Measurements from ENCODE around the gene NKD1.
"Not testable (repeated sequence)": the region's sequence is repeated elsewhere in the genome, so short reads cannot be mapped to it uniquely, and the experiment has no call there.

The NKD1 gene

DNA sequence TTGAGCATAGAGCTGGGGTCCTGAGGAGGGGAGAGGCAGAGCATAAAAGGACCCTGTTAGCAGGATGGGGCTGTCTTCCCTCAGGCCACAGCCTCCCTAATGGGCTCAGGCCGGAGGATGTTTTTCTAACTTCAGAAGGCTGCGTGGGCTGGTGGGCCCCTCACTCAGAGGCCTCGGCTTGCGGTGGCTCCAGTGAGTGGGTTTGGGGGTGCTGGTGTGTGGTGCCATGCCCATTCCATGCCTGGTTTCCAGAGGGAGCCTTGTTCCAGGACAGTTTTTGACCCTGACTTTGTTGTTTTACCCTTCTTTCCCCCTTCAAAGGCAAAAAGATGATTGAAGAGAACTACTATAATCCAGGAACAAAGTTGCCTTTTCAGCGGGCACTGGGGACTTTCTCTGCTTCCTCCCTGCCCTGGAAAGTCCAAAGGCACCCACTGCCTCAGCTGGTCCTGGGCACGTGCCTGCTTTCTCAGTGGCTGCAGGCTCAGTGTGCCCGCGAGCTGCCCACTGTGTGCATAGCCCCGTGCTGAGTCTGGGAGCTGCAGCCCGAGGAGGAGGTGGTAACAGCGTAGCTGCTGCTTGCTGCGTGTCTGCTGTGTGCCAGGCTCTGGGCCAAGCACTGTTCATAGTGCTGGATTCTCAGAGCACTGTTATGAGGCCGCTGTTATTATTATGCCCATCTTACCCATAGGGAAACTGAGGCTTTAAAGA, 11.8 kb downstream of the NKD1 start:
- no peak for DNase-seq

DNA sequence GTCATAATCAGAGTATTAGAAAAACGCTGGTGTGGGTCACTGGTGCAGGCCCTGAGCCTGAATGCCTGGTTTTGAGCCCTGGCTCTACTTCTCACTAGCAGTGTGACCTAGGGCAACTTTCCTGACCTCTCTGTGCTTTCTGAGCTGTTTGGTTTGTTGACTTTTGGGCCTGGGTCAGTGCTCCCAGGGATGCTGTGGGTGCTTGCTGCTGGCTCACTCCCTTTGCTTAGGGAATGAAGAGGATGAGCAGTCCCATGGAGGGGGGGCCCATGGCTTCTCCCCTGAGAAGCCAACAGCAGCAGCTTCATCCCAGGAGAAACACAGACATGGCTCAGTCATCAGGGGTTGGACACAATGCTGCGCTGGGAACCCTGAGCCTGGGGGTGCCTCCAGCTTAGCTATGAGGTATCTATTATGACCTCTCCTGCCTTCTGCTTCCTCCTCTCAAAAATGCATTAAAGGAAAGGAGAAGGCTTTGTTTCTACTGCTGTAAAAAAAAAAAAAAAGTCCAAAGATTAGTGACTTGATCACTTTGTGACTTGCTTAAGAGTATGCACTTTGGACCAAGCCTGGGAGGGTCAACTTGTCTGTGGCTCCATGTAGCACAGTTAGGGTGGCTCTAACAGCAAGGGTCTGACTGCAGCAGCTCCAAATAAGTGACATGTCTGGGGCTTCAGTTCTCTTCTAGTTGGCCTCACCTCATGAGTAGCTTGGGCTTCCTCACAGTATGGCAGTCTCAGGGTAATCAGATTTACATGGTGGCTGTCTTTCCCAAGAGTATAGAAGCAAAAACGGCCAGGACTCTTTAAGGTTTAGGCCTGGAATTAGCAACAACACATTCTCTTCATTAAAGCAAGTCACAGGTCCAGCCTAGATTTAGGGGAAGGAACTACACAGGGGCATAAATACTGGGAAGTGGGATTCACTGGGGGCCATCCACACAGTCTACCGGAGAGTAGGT, 13.0 kb downstream of the NKD1 start:
- no peak for DNase-seq

DNA sequence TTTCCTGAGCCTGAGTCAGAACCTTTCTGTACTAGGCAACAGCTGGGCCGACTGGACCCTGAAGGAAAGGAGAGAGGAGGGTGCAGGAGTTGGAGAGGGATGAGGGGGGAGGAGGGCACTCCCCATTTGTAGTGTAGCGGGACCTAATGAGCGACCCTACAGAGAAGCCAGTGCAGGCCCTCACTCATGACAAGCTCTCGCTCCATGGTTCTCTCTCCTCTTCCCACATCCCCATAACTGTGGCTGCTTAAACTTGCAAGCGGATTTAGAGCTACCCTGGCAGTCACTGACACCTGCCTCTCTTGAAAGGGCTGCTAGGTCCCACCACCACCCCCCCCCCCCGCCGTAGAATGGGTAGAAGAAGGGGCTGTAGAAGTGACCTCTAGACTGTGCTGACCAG, 14.5 kb downstream of the NKD1 start:
- no peak for DNase-seq

DNA sequence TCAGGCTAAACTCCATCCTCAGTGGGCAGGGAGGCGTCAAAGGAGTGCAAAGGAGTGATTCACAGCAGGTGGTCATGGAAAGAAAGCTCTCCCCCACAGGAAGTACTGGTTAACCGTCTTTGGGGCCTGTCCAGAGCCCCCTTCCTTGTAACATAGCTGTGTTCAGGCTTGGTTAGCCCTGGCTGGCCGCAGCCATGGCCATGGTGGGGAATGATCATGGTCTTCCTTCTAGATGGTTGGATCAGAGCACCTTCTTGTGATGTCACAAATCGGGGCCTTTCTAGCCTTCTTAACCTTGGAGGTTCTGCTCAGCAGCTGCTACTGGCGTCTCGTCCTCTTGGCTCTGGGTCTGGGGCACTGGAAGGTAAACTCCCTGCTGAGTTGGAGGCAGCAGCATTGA, 15.8 kb downstream of the NKD1 start:
- DNase-seq = no peak

DNA sequence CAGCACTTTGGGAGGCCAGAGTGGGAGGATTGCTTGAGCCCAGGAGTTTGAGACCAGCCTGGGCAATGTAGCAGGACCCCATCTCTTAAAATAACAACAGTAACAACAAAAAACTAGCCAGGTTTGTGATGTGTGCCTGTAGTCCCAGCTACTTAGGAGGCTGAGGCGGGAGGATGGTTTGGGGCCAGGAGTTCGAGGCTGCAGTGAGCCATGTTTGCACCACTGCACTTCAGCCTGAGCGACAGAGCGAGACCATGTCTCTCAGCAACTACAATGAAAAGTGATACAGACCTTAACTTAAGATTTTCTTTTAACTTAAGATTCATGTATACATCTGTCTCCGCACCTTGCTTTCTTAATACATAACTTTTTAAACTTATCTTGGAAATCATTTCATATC, 17.2 kb downstream of the NKD1 start:
- no peak for DNase-seq

DNA sequence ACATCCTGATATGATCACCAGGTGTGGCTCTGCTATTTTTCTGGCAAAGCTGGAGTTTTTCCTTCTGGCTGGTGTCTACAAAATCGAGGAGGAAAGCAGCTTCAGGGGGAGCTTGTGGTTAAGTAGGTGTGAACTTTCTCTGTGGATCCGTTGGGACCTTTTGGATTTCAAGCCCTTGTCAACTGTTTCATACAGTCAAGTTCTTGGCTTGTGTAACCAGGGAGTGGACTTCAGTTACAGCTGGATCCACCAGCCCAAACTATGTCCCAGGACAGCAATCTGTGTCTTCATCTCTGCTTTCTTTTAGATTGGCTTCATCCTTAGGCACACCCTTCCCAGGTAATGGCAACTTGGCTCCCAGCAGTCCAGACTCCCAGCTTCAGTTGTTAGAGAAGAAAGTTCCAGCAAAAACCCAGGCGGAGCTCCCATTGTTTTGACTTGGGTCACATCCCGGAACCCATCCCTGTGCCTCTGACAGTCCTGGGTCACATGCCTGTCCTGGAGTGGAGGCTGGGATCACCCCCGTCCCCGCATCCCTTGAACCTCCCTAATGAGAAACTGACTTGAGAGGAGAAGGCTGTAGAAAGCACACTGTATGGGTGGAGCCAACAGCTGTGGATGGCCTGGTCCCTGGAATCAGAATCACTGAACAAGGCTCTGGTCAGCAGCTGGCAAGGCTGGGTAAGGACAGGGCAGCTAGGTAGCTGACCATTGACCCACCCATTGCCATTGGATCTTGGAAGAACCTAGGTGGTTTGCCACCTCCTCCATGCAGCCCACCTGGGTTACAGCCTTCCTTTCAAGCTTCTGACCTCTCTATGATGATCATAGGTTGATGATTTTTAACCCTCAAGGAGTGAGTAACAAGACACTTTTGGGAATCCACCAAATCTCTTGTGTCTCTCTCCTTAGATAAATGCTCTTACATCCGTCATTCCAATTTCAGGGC, 18.1 kb downstream of the NKD1 start:
- DNase-seq = no peak

DNA sequence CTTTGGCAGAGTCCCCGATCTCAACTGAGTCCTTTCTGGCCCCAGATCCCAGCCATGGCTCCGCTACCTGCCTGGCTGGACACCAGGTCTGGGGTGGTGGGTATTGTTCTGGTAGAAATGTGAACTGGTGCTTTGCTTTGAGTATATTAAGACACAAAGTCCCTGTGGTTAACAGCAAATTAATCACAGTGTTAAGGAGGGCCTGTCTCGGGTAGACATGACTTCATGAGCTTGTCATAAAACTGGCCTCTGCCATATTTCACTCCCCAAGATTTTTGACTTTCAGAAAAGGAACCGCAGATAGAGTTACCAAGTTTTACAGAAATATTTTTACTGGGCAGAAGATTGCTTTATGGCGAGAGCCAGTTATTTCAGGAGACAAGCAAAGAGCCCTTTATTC, 19.5 kb downstream of the NKD1 start:
- no peak for DNase-seq

DNA sequence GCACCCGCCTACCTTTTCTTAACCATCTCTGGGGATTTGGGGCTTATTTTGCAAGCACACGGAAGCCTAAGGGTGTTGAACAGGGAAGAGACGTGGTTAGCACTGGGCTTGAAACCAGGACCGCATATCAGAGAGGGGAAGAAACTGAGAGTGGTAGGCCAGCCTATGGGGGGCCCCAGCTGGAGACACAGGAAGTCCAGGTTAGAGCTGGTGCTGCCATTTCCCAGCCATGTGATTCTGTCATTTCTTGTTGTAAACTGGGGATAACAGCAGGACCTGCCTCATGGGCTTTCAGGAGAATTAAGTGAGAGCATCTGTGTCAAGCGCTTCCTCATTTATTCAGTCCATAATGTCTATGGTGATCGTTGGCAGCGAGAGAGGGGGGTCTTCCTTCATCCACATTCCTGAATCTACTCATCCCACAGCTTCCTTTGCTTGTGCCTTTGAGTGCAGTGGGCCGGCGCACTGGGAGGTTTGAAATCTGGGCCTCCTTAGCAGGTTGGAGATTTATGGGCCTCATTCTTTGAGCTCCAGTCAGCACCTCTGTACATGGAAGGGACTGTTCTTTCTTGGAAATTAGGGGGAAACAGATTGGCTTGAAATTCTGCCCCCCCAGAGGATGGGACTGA, 20.1 kb downstream of the NKD1 start:
- DNase-seq = no peak

DNA sequence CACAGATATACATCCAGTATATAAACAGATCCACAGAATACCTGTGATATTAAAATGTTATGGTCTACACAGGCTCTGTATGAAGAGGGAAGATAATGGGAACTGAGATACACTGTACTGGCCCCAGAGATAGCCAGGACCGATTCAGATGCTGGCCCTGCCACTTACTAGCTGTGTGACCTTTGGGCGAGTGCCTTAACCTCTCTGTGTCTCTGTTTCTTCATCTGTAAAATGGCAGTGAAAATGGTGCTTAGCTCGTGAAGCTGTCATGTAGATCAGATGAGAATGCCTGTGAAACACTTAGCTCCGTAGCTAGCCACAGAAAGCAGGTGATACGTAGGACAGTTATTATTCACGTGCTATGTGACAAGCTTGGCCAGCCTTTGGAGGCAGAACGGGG, 22.2 kb downstream of the NKD1 start:
- DNase-seq = no peak

DNA sequence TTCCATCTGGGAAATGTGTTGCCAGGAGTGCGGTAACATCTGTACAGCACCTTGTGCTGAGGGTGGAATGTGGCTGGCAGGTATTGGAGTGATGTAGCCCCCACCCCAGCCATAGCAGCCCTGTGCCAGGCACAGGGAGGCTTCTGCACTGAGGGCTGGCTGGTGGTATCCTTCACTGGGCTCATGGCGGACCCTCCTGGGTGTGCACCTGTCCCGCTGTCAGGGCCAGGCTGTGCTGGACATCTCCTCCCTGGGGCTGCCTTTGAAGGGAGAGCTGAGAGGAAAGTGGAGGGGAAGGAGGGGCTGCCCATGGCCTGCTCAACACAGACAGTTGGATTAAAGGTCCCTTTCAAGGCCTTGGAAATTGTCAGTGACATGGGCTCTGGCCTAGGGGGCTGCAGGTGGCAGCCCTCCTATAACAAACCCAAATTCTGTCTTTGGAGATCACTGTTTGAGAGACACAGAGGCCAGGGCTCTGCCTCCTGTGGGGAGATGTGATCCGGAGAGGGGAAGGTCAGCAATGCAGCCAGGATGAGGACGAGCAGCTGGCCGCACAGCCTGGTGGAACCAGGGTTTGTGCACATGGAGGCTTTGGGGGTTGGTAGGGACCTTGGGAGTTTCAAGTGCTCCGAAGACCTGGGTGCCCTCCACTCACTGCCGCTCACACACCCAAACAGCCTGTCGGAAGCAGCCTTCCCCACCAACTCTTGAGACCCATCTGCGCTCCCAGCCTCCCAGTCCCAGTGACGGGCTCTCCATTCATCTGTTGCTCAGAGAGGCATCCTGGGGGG, 22.8 kb downstream of the NKD1 start:
- DNase-seq = no peak

DNA sequence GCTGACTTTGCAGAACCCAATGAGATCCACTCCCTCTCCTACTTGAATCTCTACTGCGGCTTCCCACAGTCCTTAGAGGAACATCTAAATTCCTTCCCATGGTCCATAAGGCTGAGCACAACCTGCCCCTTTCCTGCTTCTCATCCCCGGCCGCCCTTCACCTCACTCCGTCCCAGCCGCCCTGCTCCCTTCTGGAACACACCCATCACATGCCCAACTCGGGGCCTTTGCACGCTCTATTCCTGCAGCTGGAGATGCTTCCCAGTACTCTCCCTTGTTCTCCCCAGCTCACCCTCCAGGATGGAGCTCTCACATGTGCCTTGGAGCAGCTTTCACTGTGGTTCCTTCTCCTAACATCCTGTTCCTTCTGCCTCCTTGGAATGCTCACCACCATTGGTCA, 23.6 kb downstream of the NKD1 start:
- no peak for DNase-seq

DNA sequence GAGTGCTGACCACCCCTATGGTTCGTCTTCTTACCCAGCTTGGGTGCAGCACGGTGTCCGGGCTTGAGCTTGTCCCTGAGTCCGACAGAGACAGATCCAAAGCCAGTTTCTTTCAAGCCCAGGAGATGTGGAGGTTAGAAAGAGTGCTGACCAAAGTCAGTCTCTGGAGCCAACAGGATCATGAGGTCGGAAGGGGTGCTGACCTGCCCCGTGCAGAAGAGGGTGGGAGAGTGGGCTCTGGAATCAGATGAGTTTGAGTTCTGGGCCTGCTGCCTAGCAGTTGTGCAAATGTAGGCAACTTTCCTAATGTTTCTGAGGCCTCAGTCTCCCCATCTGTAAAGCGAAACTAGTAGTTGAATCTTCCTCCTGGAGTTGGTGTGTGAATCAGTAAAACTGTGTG, 24.5 kb downstream of the NKD1 start:
- DNase-seq = no peak

DNA sequence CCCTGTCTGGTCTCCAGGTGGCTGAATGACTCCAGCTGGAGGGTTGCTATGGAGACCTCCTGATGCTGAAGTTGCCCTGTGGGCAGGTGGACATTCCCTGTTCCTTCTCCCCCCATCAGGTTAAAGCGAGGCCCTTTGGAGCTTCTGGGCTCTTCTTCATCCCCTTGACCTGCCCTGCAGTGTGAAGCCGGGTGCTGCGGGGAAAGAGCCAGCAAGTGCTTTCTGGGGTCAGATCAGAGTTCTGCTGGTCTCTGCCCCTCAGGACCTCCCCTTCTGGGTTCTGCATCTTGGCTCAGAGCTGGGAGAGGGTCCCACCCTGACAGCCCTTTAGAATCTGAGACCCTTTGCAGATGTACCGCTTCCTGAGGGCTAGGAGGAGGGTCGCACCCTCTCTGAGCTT, 25.1 kb downstream of the NKD1 start:
- DNase-seq = no peak

DNA sequence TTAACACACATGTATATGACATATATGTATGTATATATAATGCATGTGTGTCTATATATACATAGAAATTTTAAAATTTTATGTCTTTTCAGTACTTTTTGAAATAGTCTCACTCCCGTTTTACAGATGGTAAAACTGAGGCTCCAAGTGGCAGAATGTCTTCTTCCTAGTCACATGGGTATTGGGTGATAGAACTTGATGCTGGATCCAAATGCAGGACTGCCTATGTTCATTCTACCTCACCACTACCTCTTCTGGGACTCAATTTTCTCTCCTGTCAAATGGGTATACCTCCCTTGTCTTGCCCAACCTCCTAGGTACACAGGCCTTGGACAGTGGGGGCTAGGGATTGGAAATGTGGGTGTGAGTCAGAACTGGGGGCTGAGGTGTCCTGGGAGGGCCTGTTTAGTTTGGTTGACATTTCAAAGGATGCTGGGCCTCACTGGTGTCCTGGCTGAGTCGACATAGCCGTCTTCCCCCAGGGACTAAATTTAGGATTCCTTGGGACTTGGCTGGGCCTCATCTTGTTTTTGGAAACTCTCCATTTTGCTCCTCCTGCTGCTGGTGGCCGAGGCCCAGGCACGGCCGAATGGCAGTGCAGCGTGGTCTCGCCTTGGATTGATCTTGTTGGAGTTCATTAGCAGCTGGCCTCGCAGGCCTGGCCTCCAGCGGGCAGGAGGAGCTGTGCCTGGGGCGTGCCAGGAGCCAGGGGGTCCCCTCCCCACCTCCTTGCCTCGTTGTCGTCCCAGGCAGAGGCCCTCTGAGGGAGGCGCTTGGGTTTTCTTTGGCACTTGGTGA, 25.9 kb downstream of the NKD1 start:
- no peak for DNase-seq

DNA sequence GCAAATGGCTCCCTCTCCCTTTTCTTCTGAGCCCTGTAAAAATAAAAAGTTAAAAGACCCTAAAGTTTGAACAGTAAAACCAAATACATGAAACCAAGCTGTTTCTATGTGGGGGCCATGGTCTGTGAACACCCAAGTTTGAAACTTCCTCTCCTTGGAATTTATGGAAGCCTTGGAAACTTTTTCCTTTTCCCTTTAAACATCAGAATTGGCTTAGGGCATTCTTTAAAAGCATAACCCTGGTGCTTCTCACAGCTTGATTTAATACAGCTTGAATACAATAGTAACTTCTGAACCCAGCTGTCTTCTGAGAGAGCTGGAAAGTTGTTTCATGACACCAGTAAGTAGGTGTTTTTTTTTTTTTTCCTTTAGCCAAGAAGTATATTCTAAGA, 26.5 kb downstream of the NKD1 start:
- no peak for DNase-seq

DNA sequence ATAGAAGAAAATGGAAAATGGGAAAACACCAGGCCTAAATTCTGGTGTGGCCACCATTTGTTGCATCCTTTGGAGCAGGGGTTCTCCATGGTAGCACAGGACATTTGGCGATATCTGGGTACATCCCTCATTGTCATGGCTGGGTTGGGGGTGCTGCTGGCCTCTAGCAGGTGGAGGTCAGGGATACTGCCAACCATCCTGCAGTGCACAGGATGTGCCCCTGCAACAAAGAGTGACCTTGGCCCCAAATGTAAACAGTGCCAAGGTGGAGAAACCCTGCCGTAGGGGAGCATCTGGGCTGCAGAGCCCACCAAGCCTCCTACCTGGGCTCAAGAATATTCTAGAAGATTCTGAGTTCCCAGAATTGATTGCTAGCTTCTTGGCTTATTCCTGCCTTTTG, 27.5 kb downstream of the NKD1 start:
- DNase-seq = no peak

DNA sequence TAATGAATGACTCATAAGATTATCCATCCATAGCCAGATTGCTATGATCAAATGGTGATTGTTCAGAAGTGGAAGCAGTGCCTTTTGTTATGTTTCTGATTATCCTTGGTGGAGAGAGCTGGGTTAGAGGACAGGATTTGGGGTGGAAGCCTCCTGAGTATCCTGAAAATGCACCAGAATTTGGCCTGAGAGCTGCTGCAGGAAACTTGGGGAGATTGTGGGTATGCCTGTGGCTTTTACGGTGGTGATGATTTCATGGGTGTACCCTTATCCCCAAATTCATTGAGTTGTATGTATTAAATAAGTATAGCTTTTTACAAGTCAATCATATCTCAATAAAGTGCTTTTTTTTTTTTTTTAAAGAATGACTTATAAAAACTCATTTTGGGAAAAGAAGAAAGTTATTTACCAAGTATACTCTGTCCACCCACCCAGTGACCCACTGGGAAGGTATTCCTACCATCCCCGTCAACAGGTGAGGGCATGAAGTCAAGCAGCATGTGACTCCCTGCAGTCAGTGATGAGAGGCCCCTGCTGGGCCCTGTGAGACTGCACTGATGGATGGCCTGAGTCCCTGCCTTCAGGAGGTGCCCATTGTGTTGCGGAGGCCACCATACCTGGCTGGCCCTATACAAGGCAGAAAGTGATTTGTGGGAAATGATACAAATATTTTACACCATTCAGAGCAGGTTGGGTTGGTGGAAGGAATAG, 28.4 kb downstream of the NKD1 start:
- no peak for DNase-seq

DNA sequence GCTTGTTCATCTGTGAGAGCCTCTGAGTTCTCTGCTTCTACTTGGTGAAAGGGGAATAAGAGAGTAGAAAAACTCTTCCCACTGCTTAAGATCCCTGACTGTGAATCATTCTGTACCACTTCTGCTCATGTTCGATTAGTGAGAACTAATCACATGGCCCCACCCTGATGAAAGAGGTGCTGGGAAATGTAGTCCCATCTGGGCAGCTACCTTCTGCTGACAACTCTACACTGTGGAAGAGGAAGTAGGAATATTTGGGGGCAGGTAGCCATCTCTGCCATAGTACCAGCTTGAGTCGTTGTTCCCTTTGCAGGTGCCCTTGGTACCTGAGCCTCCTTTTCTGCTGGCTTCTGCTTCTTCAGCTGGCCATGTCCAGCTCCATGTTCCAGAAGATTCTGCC, 29.9 kb downstream of the NKD1 start:
- DNase-seq = no peak

DNA sequence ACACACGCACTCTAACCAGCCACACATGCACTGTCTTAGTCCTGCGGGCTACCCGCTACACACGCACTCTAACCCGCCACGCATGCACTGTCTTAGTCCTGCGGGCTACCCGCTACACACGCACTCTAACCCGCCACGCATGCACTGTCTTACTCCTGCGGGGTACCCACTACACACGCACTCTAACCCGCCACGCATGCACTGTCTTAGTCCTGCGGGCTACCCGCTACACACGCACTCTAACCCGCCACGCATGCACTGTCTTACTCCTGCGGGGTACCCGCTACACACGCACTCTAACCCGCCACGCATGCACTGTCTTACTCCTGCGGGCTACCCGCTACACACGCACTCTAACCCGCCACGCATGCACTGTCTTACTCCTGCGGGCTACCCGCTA, 31.2 kb downstream of the NKD1 start:
- not testable (repeated sequence) for DNase-seq

DNA sequence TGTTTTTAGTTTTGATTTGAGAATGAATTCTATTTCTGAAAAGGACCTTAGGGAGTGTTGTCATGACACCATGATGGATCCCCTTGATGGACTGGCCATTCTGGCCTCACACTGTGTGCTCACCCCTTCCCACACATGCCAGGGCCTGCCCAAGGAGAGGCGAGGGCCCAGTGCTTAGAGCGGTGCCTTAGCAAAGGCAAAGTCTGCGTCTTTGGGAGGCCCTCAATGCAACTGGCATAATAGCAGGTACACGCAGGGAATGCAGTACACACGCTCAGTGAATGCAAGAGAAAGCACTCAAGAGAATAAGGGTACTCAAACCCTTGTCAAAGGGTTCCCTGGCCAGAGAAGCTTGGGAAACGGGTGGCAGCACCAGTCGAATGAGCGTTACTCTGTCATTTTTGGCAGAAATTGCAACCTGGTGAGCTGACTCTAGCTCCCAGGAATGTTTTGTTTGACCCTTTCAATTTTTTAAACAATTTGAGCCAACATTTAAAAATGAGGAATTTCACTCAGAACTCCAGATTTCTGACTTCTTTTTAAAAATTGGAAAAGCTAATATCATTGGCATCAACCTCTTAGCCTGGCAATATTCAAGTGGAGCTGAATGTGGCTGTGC, 32.1 kb downstream of the NKD1 start:
- DNase-seq = no peak

Data from activated CD4-positive, alpha-beta T cell treated with anti-CD3 and anti-CD28 coated beads for 4 hours (primary cell).